GM19452 (cell line): Measurements from ENCODE around the gene GRAMD1B.

ENCODE experiments used
- ATAC-seq: cut with Tn5 transposase; IDR thresholded peaks from one replicate; pipeline ENCODE4 v1.9.1; 2021; ENCODE audit not compliant: unreplicated experiment

Gene GRAMD1B

DNA sequence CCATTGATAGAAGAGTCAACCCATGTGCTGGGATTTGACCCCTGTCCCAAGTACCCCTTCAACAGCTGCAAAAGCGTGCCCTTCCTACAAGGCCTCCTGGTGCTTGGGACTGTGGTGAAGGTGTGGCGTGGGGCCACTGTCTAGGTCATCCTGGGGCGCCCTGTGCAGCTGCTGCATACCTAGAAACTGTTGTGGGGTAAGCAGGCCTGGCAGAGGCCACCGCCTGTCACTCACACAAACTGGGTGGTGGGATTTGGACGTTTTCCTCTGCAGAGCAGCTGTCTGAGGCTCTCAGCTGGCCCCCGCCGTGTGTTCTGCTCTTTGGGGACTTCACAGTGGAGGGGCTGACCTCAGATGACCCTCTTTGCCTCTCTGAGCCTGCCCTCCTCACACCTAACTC lies 154.7 kb downstream of the GRAMD1B start:
- no peak for ATAC-seq

GRCh38 chr11:123585206-123585605 lies 155.1 kb downstream of the GRAMD1B start:
- ATAC-seq = no peak

GRCh38 chr11:123585706-123586105 lies 155.6 kb downstream of the GRAMD1B start:
- no peak for ATAC-seq

DNA sequence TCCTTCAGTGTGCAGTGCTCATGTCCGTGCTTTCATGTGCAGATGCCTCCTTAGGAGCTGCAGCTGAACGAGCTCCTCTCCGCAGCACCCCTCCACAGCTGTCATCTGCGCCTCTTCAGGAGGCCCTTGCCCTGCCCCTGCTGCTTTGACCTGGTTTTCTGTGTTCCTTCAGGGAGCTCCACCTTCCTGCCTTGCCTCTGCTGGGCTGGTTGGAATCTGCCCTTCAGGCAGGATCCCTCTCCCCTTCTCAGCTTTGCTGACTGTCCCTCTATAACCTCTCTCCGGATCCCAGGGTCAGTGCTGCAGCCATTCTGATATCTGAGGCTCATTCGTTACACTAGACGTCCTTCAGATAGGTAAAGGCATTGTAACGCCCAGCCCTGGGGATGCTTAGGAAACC lies 156.5 kb downstream of the GRAMD1B start:
- ATAC-seq = no peak

DNA sequence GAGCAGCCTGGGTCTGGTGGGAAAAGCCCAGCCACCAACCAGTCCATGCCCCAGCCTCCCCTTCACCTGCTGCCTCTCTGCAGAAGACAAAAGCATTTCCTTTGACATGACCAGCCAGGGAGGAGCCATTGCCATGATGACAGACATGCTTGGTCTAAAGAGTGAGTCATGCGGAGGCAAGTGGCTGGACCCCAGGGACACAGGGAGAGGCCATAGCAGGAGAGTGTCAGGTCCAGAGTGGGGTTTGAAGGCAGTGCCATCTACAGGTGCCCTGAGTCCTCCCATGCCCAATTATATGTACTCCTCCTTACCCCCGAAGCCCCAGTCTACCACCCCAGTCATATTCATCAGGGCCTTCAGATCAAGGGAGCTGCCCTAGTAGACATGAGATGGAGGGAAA lies 157.0 kb downstream of the GRAMD1B start:
- no peak for ATAC-seq

GRCh38 chr11:123587559-123587958 lies 157.5 kb downstream of the GRAMD1B start:
- no peak for ATAC-seq

DNA sequence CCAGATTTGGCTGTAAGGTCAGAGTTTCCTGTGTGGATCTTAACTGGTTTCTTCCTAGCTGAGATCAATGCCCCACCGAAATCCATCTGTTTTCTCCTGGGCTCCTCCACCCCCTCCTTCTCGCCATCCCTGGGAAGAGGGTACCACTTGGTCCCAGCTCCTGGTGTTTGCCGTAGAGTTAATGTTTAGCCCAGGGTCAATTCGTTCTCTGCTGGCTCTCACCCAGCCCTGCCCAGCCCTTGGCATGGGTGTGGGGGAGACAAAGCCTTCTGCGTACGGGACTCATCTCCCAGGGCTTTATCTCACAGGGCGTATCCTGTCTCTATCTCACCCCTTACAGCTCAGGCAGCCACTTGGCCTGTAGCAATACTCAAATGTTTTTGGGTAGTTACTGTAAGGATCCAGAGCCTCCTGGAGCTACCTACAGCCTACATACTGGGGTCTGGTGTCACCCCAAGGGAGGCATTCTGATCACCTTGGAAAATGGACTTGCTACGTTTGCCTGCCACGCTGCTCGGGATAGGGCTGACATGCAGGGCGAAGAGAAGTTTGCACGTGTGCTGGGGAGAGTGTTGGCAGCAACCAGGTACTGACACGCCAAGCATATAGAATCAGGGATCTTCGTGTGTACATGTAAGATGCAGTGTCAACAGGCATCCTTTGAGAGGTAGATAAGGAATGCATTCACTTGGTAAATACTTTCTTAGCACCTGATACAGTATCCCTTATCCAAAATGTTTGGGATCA lies 158.2 kb downstream of the GRAMD1B start:
- ATAC-seq = no peak

- ATAC-seq = no peak
Observed at GRCh38 chr11:123588864-123589262, 158.8 kb downstream of the GRAMD1B start.

DNA sequence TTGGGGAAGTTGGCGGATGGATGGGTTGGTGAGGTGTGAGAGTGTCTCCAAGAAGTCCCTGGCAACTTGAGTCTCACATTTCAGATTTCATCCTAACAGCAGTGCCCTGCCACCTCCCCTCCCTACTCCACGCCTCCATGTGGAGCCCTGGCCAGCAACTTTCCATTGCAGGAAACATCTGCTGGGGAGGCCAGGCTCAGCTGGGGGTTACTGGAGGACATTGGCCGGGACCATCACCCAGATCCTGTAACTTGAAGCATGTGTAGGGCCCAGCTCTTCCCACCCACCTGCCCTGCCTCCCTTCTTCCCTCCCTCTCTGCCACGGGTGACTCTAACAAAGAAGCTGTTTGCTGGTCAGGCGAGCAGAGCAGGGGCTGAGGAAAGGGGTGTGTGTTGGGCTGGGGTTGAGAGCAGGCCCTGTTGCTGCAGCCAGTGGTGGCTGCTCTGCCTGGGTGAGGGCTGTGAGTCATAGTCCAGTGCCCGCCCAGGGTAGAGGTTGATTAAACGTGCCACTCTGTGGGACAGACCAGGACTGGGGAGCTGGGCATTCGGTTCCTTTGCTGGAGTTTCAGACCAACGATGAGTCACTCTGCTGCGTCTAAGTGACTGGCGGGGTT lies 160.3 kb downstream of the GRAMD1B start:
- no peak for ATAC-seq

- ATAC-seq = no peak
Observed at GRCh38 chr11:123593570-123593969, 163.5 kb downstream of the GRAMD1B start.

DNA sequence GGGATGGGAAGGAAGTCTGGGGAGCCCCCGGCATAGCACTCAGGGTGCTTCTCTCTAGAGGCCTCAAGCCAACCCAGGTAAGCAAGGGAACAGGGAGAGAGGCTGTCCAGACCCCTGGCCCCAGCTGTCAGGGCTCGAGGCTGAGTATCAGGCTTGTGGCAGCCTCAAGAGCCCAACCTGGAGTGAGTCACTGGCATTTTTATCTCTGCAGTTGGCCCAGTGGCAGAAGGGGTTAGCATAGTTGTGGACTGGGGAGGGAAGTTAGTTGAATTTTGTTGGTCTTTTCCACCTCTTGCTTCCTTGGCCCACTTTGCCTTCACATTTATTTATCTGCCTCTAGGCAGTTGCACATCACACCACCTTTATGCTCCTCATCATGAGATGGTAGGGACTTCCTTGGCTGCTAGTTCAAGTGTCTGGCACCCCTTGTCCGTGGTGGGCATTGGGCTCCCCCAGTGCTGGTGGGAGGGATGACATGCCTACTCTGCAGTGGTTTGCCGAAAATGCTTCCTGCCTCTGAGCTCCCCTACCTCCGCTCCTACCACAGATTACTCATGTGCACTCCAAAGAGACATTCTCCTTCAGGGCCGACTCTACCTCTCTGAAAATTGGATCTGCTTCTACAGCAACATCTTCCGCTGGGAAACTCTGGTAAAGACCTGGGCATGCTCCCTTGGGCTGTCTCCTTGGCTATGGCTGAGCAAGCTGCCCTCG lies 164.3 kb downstream of the GRAMD1B start:
- ATAC-seq = no peak

DNA sequence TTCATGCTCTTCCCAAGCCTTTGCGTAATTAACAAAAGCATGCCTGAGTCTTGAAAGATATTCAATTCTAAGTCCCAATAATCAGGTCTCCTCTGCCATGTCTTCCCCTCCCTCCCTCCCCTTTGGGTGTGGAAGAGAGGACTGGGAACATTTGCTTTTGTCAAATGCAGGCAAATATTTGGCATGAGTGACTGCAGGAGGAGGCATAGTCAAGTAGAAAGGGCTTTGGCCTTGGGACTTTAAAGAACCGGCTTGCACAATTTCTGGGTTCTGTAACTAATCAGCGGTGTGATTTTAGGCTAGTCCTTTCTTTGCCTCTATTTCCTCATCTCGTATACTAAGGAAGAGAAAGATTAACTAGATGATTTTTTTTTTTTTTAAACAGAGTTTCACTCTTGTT lies 164.9 kb downstream of the GRAMD1B start:
- ATAC-seq = no peak

- ATAC-seq = no peak
Observed at GRCh38 chr11:123597859-123598258, 167.8 kb downstream of the GRAMD1B start.

GRCh38 chr11:123601136-123601535 lies 171.1 kb downstream of the GRAMD1B start:
- no peak for ATAC-seq

DNA sequence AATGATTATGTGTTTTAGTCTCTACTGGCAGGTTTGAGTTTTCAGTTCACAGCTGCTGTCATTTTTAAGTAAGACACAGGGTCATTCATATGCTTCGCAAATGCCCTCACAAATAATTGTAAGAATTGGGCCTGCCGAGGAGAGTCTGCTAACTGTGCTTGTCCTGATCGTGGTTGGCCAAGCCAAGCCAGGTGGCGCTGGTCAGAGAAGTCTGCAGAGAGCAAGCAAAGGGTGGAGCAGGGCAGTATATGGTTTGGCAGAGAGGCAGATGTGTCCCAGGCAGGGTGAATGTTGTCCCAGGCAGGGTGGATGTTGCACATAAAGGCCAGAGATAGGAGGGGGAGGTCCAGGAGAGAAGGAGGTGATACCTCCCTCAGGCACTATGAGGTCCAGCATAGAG lies 171.7 kb downstream of the GRAMD1B start:
- ATAC-seq = no peak

- ATAC-seq = no peak
Observed at GRCh38 chr11:123603666-123604065, 173.6 kb downstream of the GRAMD1B start.

DNA sequence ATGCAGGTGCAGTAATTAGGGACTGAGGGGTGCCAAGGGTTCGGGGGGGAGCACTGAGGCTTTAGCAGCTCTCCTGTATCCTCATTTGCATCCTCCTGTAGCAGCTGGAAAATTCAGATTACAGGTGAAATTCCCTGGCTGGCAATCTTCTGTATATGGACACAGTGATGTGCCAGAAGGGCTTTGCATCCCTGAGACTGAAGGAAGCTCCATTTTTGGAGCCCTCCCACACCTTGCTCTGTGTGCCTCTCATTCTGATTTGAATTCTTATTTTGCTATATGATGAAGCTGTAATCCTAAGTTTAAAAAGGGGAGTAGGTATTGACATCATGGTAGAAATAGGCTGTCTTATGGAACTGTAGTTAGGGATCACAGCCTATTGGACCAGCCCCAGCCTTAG lies 177.7 kb downstream of the GRAMD1B start:
- no peak for ATAC-seq

- ATAC-seq = no peak
Observed at GRCh38 chr11:123608371-123608770, 178.3 kb downstream of the GRAMD1B start.

GRCh38 chr11:123608945-123609344 lies 178.9 kb downstream of the GRAMD1B start:
- ATAC-seq = no peak

- ATAC-seq = no peak
Observed at GRCh38 chr11:123611698-123612097, 181.6 kb downstream of the GRAMD1B start.

DNA sequence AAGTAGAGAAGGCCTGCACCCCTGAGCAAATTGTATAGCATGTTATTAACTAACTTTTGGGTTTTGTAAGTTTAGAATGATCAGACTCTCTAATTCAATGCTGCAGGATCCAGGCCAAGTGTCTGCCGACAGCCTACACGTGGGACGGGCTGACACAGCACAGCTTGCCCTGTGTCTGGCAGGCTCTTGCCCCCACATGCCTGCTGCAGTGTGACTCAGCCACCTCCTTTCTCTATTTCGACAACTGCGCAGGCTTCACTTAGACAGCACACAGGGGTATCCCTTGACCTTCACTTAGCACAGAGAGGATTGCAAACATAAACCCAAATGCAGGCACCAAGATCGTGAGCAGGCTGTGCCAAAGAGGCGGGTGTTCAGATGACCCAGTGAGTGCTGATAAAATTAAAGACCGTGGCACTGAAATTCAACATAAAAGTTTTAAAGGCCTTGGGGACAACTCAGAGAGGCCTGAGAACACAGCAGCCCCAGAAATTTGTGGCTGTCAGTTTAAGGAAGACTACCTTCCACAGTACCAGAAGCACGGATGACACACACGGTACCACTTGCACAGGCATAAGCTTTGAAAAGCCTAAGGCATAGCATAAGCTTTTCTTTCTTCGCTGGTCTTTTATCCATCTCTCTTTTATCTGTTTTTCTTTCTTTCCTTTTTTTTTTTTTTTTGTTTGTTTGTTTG lies 186.6 kb downstream of the GRAMD1B start:
- no peak for ATAC-seq

- no peak for ATAC-seq
Observed at GRCh38 chr11:123622576-123622975, 192.5 kb downstream of the GRAMD1B start.
